Activated CD8-positive, alpha-beta T cell treated with anti-CD3 and anti-CD28 coated beads, Interleukin-2, amount 10 ng/mL, durations not matched to agents 7 days and 5 days (primary cell): Measurements from ENCODE around the gene NMRAL1. TPM values are rescaled to one million over a fixed set of nuclear protein-coding genes. Genes with fewer than 3 reads are reported as not detected.

Experiments
- ATAC-seq: fragments of 150-1000 bp; cut with Tn5 transposase; one replicate; pipeline ENCODE4 v1.10.0; 2021; ENCODE audit warnings: moderate library complexity
- CTCF ChIA-PET: fragments of 350-600 bp; sonication (Branson Sonifier 250); formaldehyde crosslinking; loops from one replicate; lab custom pipeline; 2021; ENCODE audit warnings: antibody characterized with exemption; lab: Charles Lee
- POLR2A ChIA-PET: fragments of 350-600 bp; sonication (Branson Sonifier 250); formaldehyde crosslinking; loops from one replicate; lab custom pipeline; 2021; ENCODE audit warnings: antibody characterized with exemption; lab: Charles Lee
- DNase-seq: peaks from one replicate; pipeline ENCODE4 v3.0.0-alpha.2; 2020
- H3K27ac Mint-ChIP-seq: one replicate; pipeline ENCODE4 v1.8.0; 2021; ENCODE audit warnings: mild to moderate bottlenecking, mixed read lengths
- H3K27me3 Mint-ChIP-seq: one replicate; pipeline ENCODE4 v1.8.0; 2021; ENCODE audit warnings: low read depth, mixed read lengths
- H3K36me3 Mint-ChIP-seq: one replicate; pipeline ENCODE4 v1.8.0; 2021; ENCODE audit warnings: low read depth, mixed read lengths
- H3K4me1 Mint-ChIP-seq: one replicate; pipeline ENCODE4 v1.8.0; 2021; ENCODE audit warnings: low read depth, mixed read lengths
- H3K4me3 Mint-ChIP-seq: one replicate; pipeline ENCODE4 v1.8.0; 2021; ENCODE audit warnings: mild to moderate bottlenecking, mixed read lengths
- H3K9me3 Mint-ChIP-seq: one replicate; pipeline ENCODE4 v1.8.0; 2022; ENCODE audit warnings: mixed read lengths; ENCODE audit not compliant: insufficient read depth
- total RNA-seq, 2 experiments: library from RNA; stranded (reverse); gene quantifications; one replicate each; pipeline ENCODE4 v1.2.3, GENCODE V29; 2021

NMRAL1 gene
- total RNA-seq, 2 experiments from 2014 or later: 53.6 to 55.6 TPM

- Mint-ChIP-seq H3K27me3 (no peaks in the 10 kb centered on the region), H3K4me1 (peaks cover 61% of the 10 kb centered on the region), H3K9me3 (no peaks in the 10 kb centered on the region), H3K4me3 (peak overlapping the region; percentile 73), H3K27ac (peak overlapping the region; percentile 95), H3K36me3 (peaks cover 63% of the 10 kb centered on the region)
- DNase-seq (peak; percentile 89), ATAC-seq (peak; percentile 89)
- ChIA-PET CTCF (interaction anchor here (0.5 to 12.1 kb wide), 30 partner anchors 11 to 252 kb away, joined by 3 to 173 read pairs (median 6); partner anchors contain the start of genes C16orf96, CDIP1, CORO7 and HMOX2), POLR2A (interaction anchor here (0.5 to 2.5 kb wide), 24 partner anchors 9 to 262 kb away, joined by 3 to 30 read pairs (median 5); partner anchors contain the start of genes CDIP1, CORO7, HMOX2 and MGRN1)
These were observed 31.1 kb upstream of the NMRAL1 start for GRCh38 chr16:4505356-4506147.

GRCh38 chr16:4501071-4501478, 26.6 kb upstream of the NMRAL1 start:
- ATAC-seq (no peak), DNase-seq (no peak)
- CTCF ChIA-PET: interaction anchor here (0.8 to 12.1 kb wide), 8 partner anchors 8 to 123 kb away, joined by 3 to 173 read pairs (median 8); partner anchors contain the start of genes HMOX2, MGRN1 and NMRAL1
- Mint-ChIP-seq H3K36me3 (peaks cover 49% of the 10 kb centered on the region), H3K27ac (peak overlapping the region; percentile 48), H3K27me3 (no peaks in the 10 kb centered on the region), H3K4me3 (no peak overlapping the region), H3K9me3 (no peaks in the 10 kb centered on the region), H3K4me1 (peaks cover 73% of the 10 kb centered on the region)
- POLR2A ChIA-PET: interaction anchor here (1.0 to 3.6 kb wide), 5 partner anchors 8 to 25 kb away, joined by 3 to 14 read pairs (median 5); partner anchors contain the start of gene HMOX2

DNA sequence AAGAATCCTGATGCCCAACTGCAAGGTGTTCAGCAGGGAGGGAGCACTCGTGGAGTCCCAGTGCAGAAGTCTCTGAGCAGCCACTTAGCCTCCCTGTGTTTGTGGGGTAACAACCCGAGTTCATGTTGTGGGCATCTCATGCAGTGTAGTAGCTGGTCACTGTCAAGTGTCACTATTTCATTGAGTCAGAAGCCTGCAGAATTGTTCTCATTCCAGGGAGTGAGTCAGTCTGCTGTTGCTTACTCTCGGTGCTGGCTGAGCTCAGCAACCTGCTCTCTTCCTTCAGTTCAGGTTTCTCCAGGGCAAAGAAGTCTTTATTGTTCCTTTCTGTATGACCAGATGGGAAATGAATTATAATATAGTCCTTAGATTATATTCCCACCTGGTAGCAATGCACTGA, 25.8 kb upstream of the NMRAL1 start:
- no peak overlapping the region for H3K27ac Mint-ChIP-seq
- CTCF ChIA-PET: interaction anchor here (1.6 to 12.1 kb wide), 6 partner anchors 10 to 124 kb away, joined by 7 to 173 read pairs (median 9); partner anchors contain the start of genes HMOX2, MGRN1 and NMRAL1
- no peaks in the 10 kb centered on the region for H3K27me3 Mint-ChIP-seq
- POLR2A ChIA-PET: interaction anchor here (1.0 to 3.6 kb wide), 7 partner anchors 9 to 24 kb away, joined by 3 to 14 read pairs (median 5); partner anchors contain the start of gene HMOX2
- ATAC-seq (no peak), DNase-seq (no peak)
- H3K4me1 Mint-ChIP-seq: peaks cover 72% of the 10 kb centered on the region
- peaks cover 49% of the 10 kb centered on the region for H3K36me3 Mint-ChIP-seq
- no peak overlapping the region for H3K4me3 Mint-ChIP-seq
- H3K9me3 Mint-ChIP-seq: no peaks in the 10 kb centered on the region

GRCh38 chr16:4499196-4499555, 24.8 kb upstream of the NMRAL1 start:
- ATAC-seq: no peak
- no peaks in the 10 kb centered on the region for H3K27me3 Mint-ChIP-seq

GRCh38 chr16:4498546-4499195, 24.2 kb upstream of the NMRAL1 start:
- H3K4me3 Mint-ChIP-seq: no peak overlapping the region
- H3K4me1 Mint-ChIP-seq: peaks cover 71% of the 10 kb centered on the region
- H3K36me3 Mint-ChIP-seq: peaks cover 45% of the 10 kb centered on the region
- H3K27ac Mint-ChIP-seq: no peak overlapping the region
- POLR2A ChIA-PET: interaction anchor here (1.5 to 1.6 kb wide), 2 partner anchors 11 to 22 kb away, joined by 3 to 8 read pairs; partner anchors contain the start of gene HMOX2
- no peaks in the 10 kb centered on the region for H3K27me3 Mint-ChIP-seq
- DNase-seq (no peak), ATAC-seq (no peak)
- no peaks in the 10 kb centered on the region for H3K9me3 Mint-ChIP-seq
- CTCF ChIA-PET: interaction anchor here (1.3 to 12.1 kb wide), 4 partner anchors 9 to 126 kb away, joined by 4 to 173 read pairs (median 13); partner anchors contain the start of genes HMOX2, MGRN1 and NMRAL1

More at GRCh38 chr16:4499196-4499555, 24.8 kb upstream of the NMRAL1 start:
- no peaks in the 10 kb centered on the region for H3K9me3 Mint-ChIP-seq
- DNase-seq: no peak
- ChIA-PET CTCF (interaction anchor here (1.3 to 12.1 kb wide), 4 partner anchors 9 to 125 kb away, joined by 4 to 173 read pairs (median 13); partner anchors contain the start of genes HMOX2, MGRN1 and NMRAL1), POLR2A (interaction anchor here (1.0 to 1.6 kb wide), 3 partner anchors 11 to 23 kb away, joined by 3 to 8 read pairs (median 6); partner anchors contain the start of gene HMOX2)
- no peak overlapping the region for H3K27ac Mint-ChIP-seq
- peaks cover 49% of the 10 kb centered on the region for H3K36me3 Mint-ChIP-seq
- peaks cover 76% of the 10 kb centered on the region for H3K4me1 Mint-ChIP-seq
- H3K4me3 Mint-ChIP-seq: no peak overlapping the region

GRCh38 chr16:4496305-4496704, 21.9 kb upstream of the NMRAL1 start:
- DNase-seq (no peak), ATAC-seq (no peak)
- H3K36me3 Mint-ChIP-seq: peaks cover 50% of the 10 kb centered on the region
- H3K4me3 Mint-ChIP-seq: no peak overlapping the region
- H3K4me1 Mint-ChIP-seq: peaks cover 61% of the 10 kb centered on the region
- H3K27me3 Mint-ChIP-seq: no peaks in the 10 kb centered on the region
- no peak overlapping the region for H3K27ac Mint-ChIP-seq
- CTCF ChIA-PET: no interaction called here
- no peaks in the 10 kb centered on the region for H3K9me3 Mint-ChIP-seq
- POLR2A ChIA-PET: interaction anchor here (1.2 kb wide), 1 partner anchor 9 kb away, joined by 3 read pairs; no protein-coding TSS in a partner anchor

DNA sequence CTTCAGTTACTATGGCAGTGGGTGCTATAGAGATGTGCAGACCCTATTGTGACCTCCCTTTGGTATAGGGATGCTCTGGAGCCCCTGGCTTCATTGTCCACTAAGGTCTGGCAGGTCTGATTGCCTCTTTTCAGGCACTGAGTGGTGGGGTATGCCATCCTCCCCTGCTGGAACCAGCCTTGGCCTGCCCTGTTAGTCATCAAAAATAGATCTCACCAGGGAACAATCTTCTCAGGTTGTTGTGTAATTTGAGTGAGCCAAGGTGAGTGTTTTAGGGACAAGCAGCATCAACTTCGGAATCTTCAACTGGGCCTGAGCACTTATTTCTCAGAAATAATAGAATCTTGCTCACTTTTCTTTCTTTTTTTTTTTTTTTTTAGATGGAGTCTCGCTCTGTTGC, 21.3 kb upstream of the NMRAL1 start:
- Mint-ChIP-seq H3K4me1 (peaks cover 60% of the 10 kb centered on the region), H3K4me3 (no peak overlapping the region), H3K36me3 (peaks cover 55% of the 10 kb centered on the region), H3K9me3 (no peaks in the 10 kb centered on the region), H3K27me3 (no peaks in the 10 kb centered on the region), H3K27ac (no peak overlapping the region)
- ChIA-PET POLR2A (no interaction called here), CTCF (interaction anchor here (1.3 to 4.1 kb wide), 2 partner anchors 10 to 19 kb away, joined by 4 to 28 read pairs; no protein-coding TSS in a partner anchor)
- no peak for ATAC-seq
- no peak for DNase-seq

GRCh38 chr16:4494746-4495490, 20.5 kb upstream of the NMRAL1 start:
- Mint-ChIP-seq H3K4me1 (peaks cover 65% of the 10 kb centered on the region), H3K27ac (peak overlapping the region; percentile 43), H3K27me3 (no peaks in the 10 kb centered on the region), H3K4me3 (no peak overlapping the region), H3K9me3 (no peaks in the 10 kb centered on the region), H3K36me3 (peaks cover 61% of the 10 kb centered on the region)
- DNase-seq (no peak), ATAC-seq (no peak)
- CTCF ChIA-PET: interaction anchor here (1.3 to 4.1 kb wide), 2 partner anchors 11 to 20 kb away, joined by 4 to 28 read pairs; no protein-coding TSS in a partner anchor
- POLR2A ChIA-PET: interaction anchor here (2.9 kb wide), 1 partner anchor 19 kb away, joined by 11 read pairs; the partner anchor contains the start of gene HMOX2

GRCh38 chr16:4491898-4492297, 17.5 kb upstream of the NMRAL1 start:
- ChIA-PET CTCF (interaction anchor here (4.1 kb wide), 1 partner anchor 14 kb away, joined by 28 read pairs; no protein-coding TSS in a partner anchor), POLR2A (interaction anchor here (0.6 to 2.9 kb wide), 2 partner anchors 16 to 78 kb away, joined by 3 to 11 read pairs; partner anchors contain the start of gene HMOX2)
- peaks cover 59% of the 10 kb centered on the region for H3K36me3 Mint-ChIP-seq
- ATAC-seq (no peak), DNase-seq (no peak)
- no peaks in the 10 kb centered on the region for H3K9me3 Mint-ChIP-seq
- peaks cover 71% of the 10 kb centered on the region for H3K4me1 Mint-ChIP-seq
- H3K27me3 Mint-ChIP-seq: no peaks in the 10 kb centered on the region
- H3K27ac Mint-ChIP-seq: no peak overlapping the region
- no peak overlapping the region for H3K4me3 Mint-ChIP-seq

GRCh38 chr16:4489030-4489429, 14.6 kb upstream of the NMRAL1 start:
- Mint-ChIP-seq H3K4me1 (peaks cover 65% of the 10 kb centered on the region), H3K4me3 (peak overlapping the region; percentile 64), H3K9me3 (no peaks in the 10 kb centered on the region), H3K27ac (peak overlapping the region; percentile 92), H3K27me3 (no peaks in the 10 kb centered on the region), H3K36me3 (peaks cover 62% of the 10 kb centered on the region)
- ATAC-seq (no peak), DNase-seq (no peak)
- ChIA-PET CTCF (interaction anchor here (1.9 to 4.1 kb wide), 4 partner anchors 11 to 59 kb away, joined by 7 to 37 read pairs (median 18); no protein-coding TSS in a partner anchor), POLR2A (interaction anchor here (0.7 to 2.8 kb wide), 5 partner anchors 12 to 29 kb away, joined by 3 to 14 read pairs (median 11); partner anchors contain the start of gene HMOX2)
